ENCODE results near the gene GLTPD2. TPM values are rescaled to one million over a fixed set of nuclear protein-coding genes. Genes with fewer than 3 reads are reported as not detected.

GLTPD2 gene
- total RNA-seq, 1 experiment from 2014 or later = 15.6 TPM

- intact Hi-C loops (cut with micrococcal nuclease; ENCODE audit: unreplicated experiment) = no loop called here
- Mint-ChIP-seq H3K27me3 (ENCODE audit: insufficient read depth, unreplicated experiment) (no peaks in the 10 kb centered on the region), H3K9me3 (ENCODE audit: unreplicated experiment) (no peaks in the 10 kb centered on the region), H3K36me3 (ENCODE audit: insufficient read depth, unreplicated experiment) (no peaks in the 10 kb centered on the region), H3K4me1 (ENCODE audit: low read depth, unreplicated experiment) (peaks cover 16% of the 10 kb centered on the region), H3K4me3 (ENCODE audit: unreplicated experiment) (no peak overlapping the region), H3K27ac (ENCODE audit: unreplicated experiment) (no peak overlapping the region)
- no peak for TF ChIP-seq CTCF (IDR thresholded peaks at IDR 0.05; ENCODE audit: insufficient read depth in 1 of 2, low read depth in 1 of 2, low read length in 1 of 2, severe bottlenecking in 1 of 2, unreplicated experiment in 1 of 2)
- POLR2A ChIA-PET = no interaction called here
- Histone ChIP-seq H3K27me3 (replicated peaks; ENCODE audit: control insufficient read depth, insufficient read depth, low read length) (no peaks in the 10 kb centered on the region), H3K4me3 (ENCODE audit: low read depth, low read length) (no peak overlapping the region), H3K36me3 (ENCODE audit: control insufficient read depth, insufficient read depth, low read length) (no peaks in the 10 kb centered on the region), H3K4me1 (peaks cover 11% of the 10 kb centered on the region), H3K9me3 (no peaks in the 10 kb centered on the region)
- BruUV-seq (replicated peaks) = no TSS peak
- CTCF ChIA-PET = no interaction called here
- no peak for DNase-seq
These were observed 19.1 kb upstream of the GLTPD2 start for GRCh38 chr17:4769628-4770027.

GRCh38 chr17:4771519-4772234 lies 17.1 kb upstream of the GLTPD2 start, which contains the start of gene TM4SF5:
Gene TM4SF5 (plus strand): TSS chr17:4771886. CDS start chr17:4771923, 37 bp downstream.
- Histone ChIP-seq H3K27me3 (replicated peaks; ENCODE audit: control insufficient read depth, insufficient read depth, low read length) (no peaks in the 10 kb centered on the region), H3K9me3 (no peaks in the 10 kb centered on the region), H3K36me3 (ENCODE audit: control insufficient read depth, insufficient read depth, low read length) (no peaks in the 10 kb centered on the region), H3K4me3 (ENCODE audit: low read depth, low read length) (peak within 1 kb of the TSS; percentile 8; the same call in 1 of the 2 replicates), H3K4me1 (peaks cover 11% of the 10 kb centered on the region)
- peaks cover 16% of the 10 kb centered on the region for H3K4me1 Mint-ChIP-seq (ENCODE audit: low read depth, unreplicated experiment)
- no peaks in the 10 kb centered on the region for H3K36me3 Mint-ChIP-seq (ENCODE audit: insufficient read depth, unreplicated experiment)
- no peak for TF ChIP-seq CTCF (IDR thresholded peaks at IDR 0.05; ENCODE audit: insufficient read depth in 1 of 2, low read depth in 1 of 2, low read length in 1 of 2, severe bottlenecking in 1 of 2, unreplicated experiment in 1 of 2)
- H3K4me3 Mint-ChIP-seq (ENCODE audit: unreplicated experiment) = peak within 1 kb of the TSS; percentile 52
- no TSS peak for BruUV-seq (replicated peaks)
- H3K27me3 Mint-ChIP-seq (ENCODE audit: insufficient read depth, unreplicated experiment) = no peaks in the 10 kb centered on the region
- no peaks in the 10 kb centered on the region for H3K9me3 Mint-ChIP-seq (ENCODE audit: unreplicated experiment)
- DNase-seq = peak; percentile 50 to 68
- intact Hi-C loops (cut with micrococcal nuclease; ENCODE audit: unreplicated experiment) = no loop called here
- ChIA-PET CTCF (interaction anchor here (1.1 kb wide), 1 partner anchor 18 kb away, joined by 4 read pairs; the partner anchor contains the start of gene GLTPD2), POLR2A (interaction anchor here (0.6 to 0.9 kb wide), 2 partner anchors 17 to 51 kb away, joined by 3 to 14 read pairs; partner anchors contain the start of gene GLTPD2)
- H3K27ac Mint-ChIP-seq (ENCODE audit: unreplicated experiment) = peak within 1 kb of the TSS; percentile 77

GRCh38 chr17:4772235-4772613 lies 16.5 kb upstream of the GLTPD2 start:
- intact Hi-C loops (cut with micrococcal nuclease; ENCODE audit: unreplicated experiment) = no loop called here
- no peak for DNase-seq
- Histone ChIP-seq H3K27me3 (replicated peaks; ENCODE audit: control insufficient read depth, insufficient read depth, low read length) (no peaks in the 10 kb centered on the region), H3K4me3 (ENCODE audit: low read depth, low read length) (peak overlapping the region; percentile 8; the same call in 1 of the 2 replicates), H3K4me1 (peaks cover 12% of the 10 kb centered on the region), H3K36me3 (ENCODE audit: control insufficient read depth, insufficient read depth, low read length) (no peaks in the 10 kb centered on the region), H3K9me3 (no peaks in the 10 kb centered on the region)
- Mint-ChIP-seq H3K27ac (ENCODE audit: unreplicated experiment) (peak overlapping the region; percentile 77), H3K9me3 (ENCODE audit: unreplicated experiment) (no peaks in the 10 kb centered on the region), H3K36me3 (ENCODE audit: insufficient read depth, unreplicated experiment) (no peaks in the 10 kb centered on the region), H3K4me1 (ENCODE audit: low read depth, unreplicated experiment) (peaks cover 16% of the 10 kb centered on the region), H3K4me3 (ENCODE audit: unreplicated experiment) (peak overlapping the region; percentile 52), H3K27me3 (ENCODE audit: insufficient read depth, unreplicated experiment) (no peaks in the 10 kb centered on the region)
- TSS peak; percentile 70 for BruUV-seq (replicated peaks)
- ChIA-PET CTCF (interaction anchor here (1.1 kb wide), 1 partner anchor 17 kb away, joined by 4 read pairs; the partner anchor contains the start of gene GLTPD2), POLR2A (interaction anchor here (0.6 to 1.0 kb wide), 2 partner anchors 18 to 52 kb away, joined by 3 to 14 read pairs; no protein-coding TSS in a partner anchor)
- TF ChIP-seq CTCF (IDR thresholded peaks at IDR 0.05; ENCODE audit: insufficient read depth in 1 of 2, low read depth in 1 of 2, low read length in 1 of 2, severe bottlenecking in 1 of 2, unreplicated experiment in 1 of 2) = no peak
